Measurements from ENCODE around the gene GP5.

- no peak for TF ChIP-seq ZFP3 (CRISPR knock-in tag; IDR thresholded peaks at IDR 0.05)
- TF ChIP-seq ZC3H10 (CRISPR knock-in tag; IDR thresholded peaks at IDR 0.05) = no peak
- no peak for TF ChIP-seq RARB (CRISPR knock-in tag; IDR thresholded peaks at IDR 0.05)
- TF ChIP-seq TOX (CRISPR knock-in tag; IDR thresholded peaks at IDR 0.05; ENCODE audit: borderline replicate concordance) = no peak
- no peak for TF ChIP-seq ZFP30 (CRISPR knock-in tag; IDR thresholded peaks at IDR 0.05)
- no peak for TF ChIP-seq PPARA (CRISPR knock-in tag; IDR thresholded peaks at IDR 0.05; ENCODE audit: borderline replicate concordance)
- TF ChIP-seq CREB5 (CRISPR knock-in tag; IDR thresholded peaks at IDR 0.05; ENCODE audit: low read depth) = no peak
- no peak for TF ChIP-seq ARNTL (CRISPR knock-in tag; IDR thresholded peaks at IDR 0.05; ENCODE audit: borderline replicate concordance, low read depth)
- TF ChIP-seq OSR1 (CRISPR knock-in tag; IDR thresholded peaks at IDR 0.05) = no peak
- no peak for TF ChIP-seq ISL1 (CRISPR knock-in tag; IDR thresholded peaks at IDR 0.05)
- TF ChIP-seq ZNF70 (CRISPR knock-in tag; IDR thresholded peaks at IDR 0.05) = no peak
- TF ChIP-seq SNAI2 (CRISPR knock-in tag; IDR thresholded peaks at IDR 0.05) = no peak
- no peak for TF ChIP-seq GLIS3 (CRISPR knock-in tag; IDR thresholded peaks at IDR 0.05)
- no peak for TF ChIP-seq CSDC2 (CRISPR knock-in tag; IDR thresholded peaks at IDR 0.05)
Measured at GRCh38 chr3:194422188-194422587, 23.1 kb upstream of the GP5 start.

Measured in SK-N-SH treated with all-trans-retinoic acid at 6 μM for 48 hours (cell line).